Epithelial cell of esophagus (primary cell): ENCODE data around the gene BCHE.

Source experiments
- DNase-seq: peaks from one replicate; pipeline ENCODE4 v3.0.0; 2010; ENCODE audit warnings: low read depth
- H3K4me3 ChIP-seq: 2 replicates; pipeline ENCODE4 v1.5.1; 2011; ENCODE audit warnings: mild to moderate bottlenecking, low read length, control low read depth
- CTCF ChIP-seq: IDR thresholded peaks from 2 replicates; pipeline ENCODE4 v1.5.1; 2011; ENCODE audit warnings: low read depth, mild to moderate bottlenecking, low read length, control low read depth, inconsistent platforms; ENCODE audit not compliant: insufficient read depth; ENCODE audit errors: missing control alignments

Gene BCHE

GRCh38 chr3:165784337-165784736 is 52.9 kb downstream of the BCHE start:
- DNase-seq, result no peak
- no peak for TF ChIP-seq CTCF
- no peak overlapping the region for H3K4me3 ChIP-seq

GRCh38 chr3:165783383-165783782 is 53.8 kb downstream of the BCHE start:
- no peak for TF ChIP-seq CTCF
- no peak for DNase-seq

GRCh38 chr3:165778891-165779290 is 58.3 kb downstream of the BCHE start:
- no peak overlapping the region for H3K4me3 ChIP-seq
- TF ChIP-seq CTCF, result no peak

More at GRCh38 chr3:165783383-165783782, 53.8 kb downstream of the BCHE start:
- H3K4me3 ChIP-seq, result no peak overlapping the region

GRCh38 chr3:165778456-165778855 is 58.8 kb downstream of the BCHE start:
- DNase-seq, result no peak
- H3K4me3 ChIP-seq, result no peak overlapping the region
- TF ChIP-seq CTCF, result no peak

More at GRCh38 chr3:165778891-165779290, 58.3 kb downstream of the BCHE start:
- no peak for DNase-seq

- no peak for TF ChIP-seq CTCF
- DNase-seq, result no peak
- no peak overlapping the region for H3K4me3 ChIP-seq
Observed at GRCh38 chr3:165775824-165776223, 61.4 kb downstream of the BCHE start.

- no peak for DNase-seq
- H3K4me3 ChIP-seq, result no peak overlapping the region
- no peak for TF ChIP-seq CTCF
Observed at GRCh38 chr3:165770781-165771180, 66.4 kb downstream of the BCHE start.

- TF ChIP-seq CTCF, result no peak
- no peak for DNase-seq
Observed at GRCh38 chr3:165768680-165769079, 68.5 kb downstream of the BCHE start.

More at GRCh38 chr3:165768680-165769079, 68.5 kb downstream of the BCHE start:
- no peak overlapping the region for H3K4me3 ChIP-seq
